ENCODE measurements around the gene PRICKLE1. TPM values are rescaled to one million over a fixed set of nuclear protein-coding genes. Genes with fewer than 3 reads are reported as not detected.

Gene PRICKLE1
- total RNA-seq, 2 donors from 2014 or later: not detected

GRCh38 chr12:42432517-42433140, 156.9 kb downstream of the PRICKLE1 start:
- Mint-ChIP-seq H3K4me1 (ENCODE audit: low read depth in 2 of 2) (peaks cover 3 to 6% of the 10 kb centered on the region in 2 donors), H3K9me3 (no peaks in the 10 kb centered on the region), H3K27me3 (no peaks in the 10 kb centered on the region), H3K36me3 (peaks cover 22% of the 10 kb centered on the region), H3K27ac (no peak overlapping the region), H3K4me3 (no peak overlapping the region)
- ATAC-seq (no peak), DNase-seq (ENCODE audit: low spot score) (no peak)

GRCh38 chr12:42428850-42429249, 160.7 kb downstream of the PRICKLE1 start:
- Mint-ChIP-seq H3K9me3 (no peaks in the 10 kb centered on the region), H3K36me3 (peaks cover 27% of the 10 kb centered on the region), H3K4me1 (ENCODE audit: low read depth in 2 of 2) (peaks cover 11 to 25% of the 10 kb centered on the region in 2 donors), H3K27ac (no peak overlapping the region), H3K27me3 (no peaks in the 10 kb centered on the region), H3K4me3 (no peak overlapping the region)
- ATAC-seq (no peak), DNase-seq (ENCODE audit: low spot score) (no peak)

- H3K27me3 Mint-ChIP-seq: no peaks in the 10 kb centered on the region
- H3K4me1 Mint-ChIP-seq (ENCODE audit: low read depth in 2 of 2): peaks cover 13 to 29% of the 10 kb centered on the region in 2 donors
- peak overlapping the region in 1 of 2 donors; percentile 61 for H3K27ac Mint-ChIP-seq
- DNase-seq (ENCODE audit: low spot score): no peak
- H3K9me3 Mint-ChIP-seq: no peaks in the 10 kb centered on the region
- ATAC-seq: peak in 1 of 2 donors; percentile 87
- H3K36me3 Mint-ChIP-seq: peaks cover 13% of the 10 kb centered on the region
- peak overlapping the region; percentile 28 for H3K4me3 Mint-ChIP-seq
These were observed 162.8 kb downstream of the PRICKLE1 start for GRCh38 chr12:42426746-42427145.

GRCh38 chr12:42422785-42423184, 166.8 kb downstream of the PRICKLE1 start:
- Mint-ChIP-seq H3K4me3 (no peak overlapping the region), H3K27ac (no peak overlapping the region), H3K27me3 (no peaks in the 10 kb centered on the region), H3K9me3 (no peaks in the 10 kb centered on the region), H3K36me3 (peaks cover 6% of the 10 kb centered on the region), H3K4me1 (ENCODE audit: low read depth in 2 of 2) (peaks cover 16 to 34% of the 10 kb centered on the region in 2 donors)
- DNase-seq (ENCODE audit: low spot score) (no peak), ATAC-seq (no peak)

GRCh38 chr12:42421844-42422779, 167.4 kb downstream of the PRICKLE1 start:
- Mint-ChIP-seq H3K4me3 (no peak overlapping the region), H3K27ac (no peak overlapping the region), H3K36me3 (no peaks in the 10 kb centered on the region), H3K27me3 (no peaks in the 10 kb centered on the region), H3K4me1 (ENCODE audit: low read depth in 2 of 2) (peaks cover 18 to 27% of the 10 kb centered on the region in 2 donors), H3K9me3 (no peaks in the 10 kb centered on the region)
- no peak for DNase-seq (ENCODE audit: low spot score)
- ATAC-seq: peak; percentile 61 to 78

- no peaks in the 10 kb centered on the region for H3K27me3 Mint-ChIP-seq
- peaks cover 14 to 20% of the 10 kb centered on the region in 2 donors for H3K4me1 Mint-ChIP-seq (ENCODE audit: low read depth in 2 of 2)
- H3K9me3 Mint-ChIP-seq: no peaks in the 10 kb centered on the region
- ATAC-seq (no peak), DNase-seq (ENCODE audit: low spot score) (no peak)
- no peak overlapping the region for H3K4me3 Mint-ChIP-seq
- H3K27ac Mint-ChIP-seq: peak overlapping the region in 1 of 2 donors; percentile 37
- no peaks in the 10 kb centered on the region for H3K36me3 Mint-ChIP-seq
These were observed 169.2 kb downstream of the PRICKLE1 start for GRCh38 chr12:42420395-42420794.

- no peak overlapping the region for H3K4me3 Mint-ChIP-seq
- H3K9me3 Mint-ChIP-seq: no peaks in the 10 kb centered on the region
- no peaks in the 10 kb centered on the region for H3K27me3 Mint-ChIP-seq
- H3K36me3 Mint-ChIP-seq: peaks cover 8% of the 10 kb centered on the region
- ATAC-seq: no peak
- H3K27ac Mint-ChIP-seq: no peak overlapping the region
- H3K4me1 Mint-ChIP-seq (ENCODE audit: low read depth in 2 of 2): peaks cover 9 to 10% of the 10 kb centered on the region in 2 donors
- DNase-seq (ENCODE audit: low spot score): no peak
These were observed 179.2 kb downstream of the PRICKLE1 start for GRCh38 chr12:42410340-42410739.

- Mint-ChIP-seq H3K4me3 (no peak overlapping the region), H3K27ac (no peak overlapping the region), H3K36me3 (peaks cover 14% of the 10 kb centered on the region), H3K4me1 (ENCODE audit: low read depth in 2 of 2) (peaks cover 10 to 13% of the 10 kb centered on the region in 2 donors), H3K27me3 (no peaks in the 10 kb centered on the region), H3K9me3 (no peaks in the 10 kb centered on the region)
- ATAC-seq (no peak), DNase-seq (ENCODE audit: low spot score) (no peak)
These were observed 180.1 kb downstream of the PRICKLE1 start for GRCh38 chr12:42409471-42409870.

- Mint-ChIP-seq H3K36me3 (peaks cover 14% of the 10 kb centered on the region), H3K27me3 (no peaks in the 10 kb centered on the region), H3K27ac (no peak overlapping the region), H3K9me3 (no peaks in the 10 kb centered on the region), H3K4me1 (ENCODE audit: low read depth in 2 of 2) (peaks cover 0 to 9% of the 10 kb centered on the region in 2 donors), H3K4me3 (no peak overlapping the region)
- no peak for DNase-seq (ENCODE audit: low spot score)
- no peak for ATAC-seq
These were observed 182.2 kb downstream of the PRICKLE1 start for GRCh38 chr12:42407306-42407705.
